ENCODE data around the gene TMEM255B.
A peak's percentile ranks its signal among the peaks of the same experiment; 100 is the strongest.

The TMEM255B gene

GRCh38 chr13:113855012-113855921 lies 96.2 kb downstream of the TMEM255B start:
- Histone ChIP-seq H3K36me3 (ENCODE audit: insufficient read depth, low read length) (no peaks in the 10 kb centered on the region), H3K27me3 (ENCODE audit: insufficient read depth, low read length, poor library complexity, severe bottlenecking) (no peaks in the 10 kb centered on the region), H2AFZ (ENCODE audit: low read length) (peak overlapping the region; percentile 14; the same call in 1 of the 2 replicates), H3K4me3 (ENCODE audit: low read length, poor library complexity, severe bottlenecking) (peak overlapping the region; percentile 24), H4K20me1 (ENCODE audit: insufficient read depth, low read length, poor library complexity, severe bottlenecking) (no peaks in the 10 kb centered on the region), H3F3A (ENCODE audit: low read depth) (no peaks in the 10 kb centered on the region), H3K4me1 (ENCODE audit: insufficient read depth, low read length, poor library complexity, severe bottlenecking) (peaks cover 31% of the 10 kb centered on the region), H3K79me2 (ENCODE audit: insufficient read depth, low read length) (no peaks in the 10 kb centered on the region), H3K9me2 (replicated peaks; ENCODE audit: low read depth, low read length) (no peaks in the 10 kb centered on the region), H3K9ac (ENCODE audit: low read depth, low read length, poor library complexity, severe bottlenecking) (no peak overlapping the region), H3K4me2 (ENCODE audit: low read depth, low read length, poor library complexity, severe bottlenecking) (peak overlapping the region; percentile 67), H3K9me3 (ENCODE audit: insufficient read depth, low read depth, low read length) (no peaks in the 10 kb centered on the region)
- TF ChIP-seq EZH2phosphoT487 (IDR thresholded peaks at IDR 0.05; ENCODE audit: borderline replicate concordance) = no peak
- TF ChIP-seq, protein P1, sequence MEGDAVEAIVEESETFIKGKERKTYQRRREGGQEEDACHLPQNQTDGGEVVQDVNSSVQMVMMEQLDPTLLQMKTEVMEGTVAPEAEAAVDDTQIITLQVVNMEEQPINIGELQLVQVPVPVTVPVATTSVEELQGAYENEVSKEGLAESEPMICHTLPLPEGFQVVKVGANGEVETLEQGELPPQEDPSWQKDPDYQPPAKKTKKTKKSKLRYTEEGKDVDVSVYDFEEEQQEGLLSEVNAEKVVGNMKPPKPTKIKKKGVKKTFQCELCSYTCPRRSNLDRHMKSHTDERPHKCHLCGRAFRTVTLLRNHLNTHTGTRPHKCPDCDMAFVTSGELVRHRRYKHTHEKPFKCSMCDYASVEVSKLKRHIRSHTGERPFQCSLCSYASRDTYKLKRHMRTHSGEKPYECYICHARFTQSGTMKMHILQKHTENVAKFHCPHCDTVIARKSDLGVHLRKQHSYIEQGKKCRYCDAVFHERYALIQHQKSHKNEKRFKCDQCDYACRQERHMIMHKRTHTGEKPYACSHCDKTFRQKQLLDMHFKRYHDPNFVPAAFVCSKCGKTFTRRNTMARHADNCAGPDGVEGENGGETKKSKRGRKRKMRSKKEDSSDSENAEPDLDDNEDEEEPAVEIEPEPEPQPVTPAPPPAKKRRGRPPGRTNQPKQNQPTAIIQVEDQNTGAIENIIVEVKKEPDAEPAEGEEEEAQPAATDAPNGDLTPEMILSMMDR (conservative IDR thresholded peaks at IDR 0.05; ENCODE audit: low read length) = no peak

DNA sequence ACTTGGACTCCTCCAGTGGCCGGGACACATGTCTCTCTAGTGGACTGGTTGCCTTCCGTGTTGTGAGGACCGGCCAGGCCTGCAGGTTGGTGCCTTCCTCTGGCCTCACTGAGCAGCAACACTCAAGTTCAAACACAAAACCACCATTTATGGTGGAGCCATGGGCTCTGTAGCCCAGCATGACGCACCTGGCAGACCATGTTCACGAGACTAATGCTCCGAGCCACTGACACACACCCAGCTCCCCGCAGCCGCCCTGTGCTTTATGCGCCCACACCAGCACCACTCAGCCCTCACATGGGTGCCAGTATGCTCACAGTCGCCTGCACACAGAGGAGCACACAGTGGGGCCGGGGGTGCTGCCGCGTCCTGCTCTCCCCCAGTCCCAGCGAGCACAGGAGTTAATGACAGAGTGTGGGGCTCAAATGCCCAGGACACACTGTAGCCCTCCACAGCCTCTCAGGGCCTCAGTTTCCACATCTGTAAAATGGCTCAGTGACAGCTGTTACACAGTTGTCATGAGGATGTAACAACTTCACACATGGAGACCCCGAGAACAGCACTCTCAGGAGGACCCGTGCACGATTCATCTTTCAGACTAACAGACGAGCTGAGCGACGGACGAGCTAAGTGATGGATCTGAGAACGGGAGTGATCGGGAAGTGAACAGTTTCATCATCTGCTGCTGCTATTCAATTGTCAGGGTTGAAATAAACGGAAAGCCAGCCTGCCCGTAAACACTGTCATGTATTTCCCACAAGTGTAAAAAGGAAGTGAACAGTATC lies 97.1 kb downstream of the TMEM255B start:
- H3K9ac ChIP-seq (ENCODE audit: low read depth, low read length, poor library complexity, severe bottlenecking) = no peak overlapping the region
- TF ChIP-seq, protein P1 (conservative IDR thresholded peaks at IDR 0.05; ENCODE audit: low read length) = no peak
- no peak for TF ChIP-seq EZH2phosphoT487 (IDR thresholded peaks at IDR 0.05; ENCODE audit: borderline replicate concordance)
- peaks cover 31% of the 10 kb centered on the region for H3K4me1 ChIP-seq (ENCODE audit: insufficient read depth, low read length, poor library complexity, severe bottlenecking)
- H3K9me3 ChIP-seq (ENCODE audit: insufficient read depth, low read depth, low read length) = no peaks in the 10 kb centered on the region
- H3K79me2 ChIP-seq (ENCODE audit: insufficient read depth, low read length) = no peaks in the 10 kb centered on the region
- H2AFZ ChIP-seq (ENCODE audit: low read length) = no peak overlapping the region
- no peak overlapping the region for H3K4me3 ChIP-seq (ENCODE audit: low read length, poor library complexity, severe bottlenecking)
- H4K20me1 ChIP-seq (ENCODE audit: insufficient read depth, low read length, poor library complexity, severe bottlenecking) = no peaks in the 10 kb centered on the region
- H3K4me2 ChIP-seq (ENCODE audit: low read depth, low read length, poor library complexity, severe bottlenecking) = no peak overlapping the region
- no peaks in the 10 kb centered on the region for H3K36me3 ChIP-seq (ENCODE audit: insufficient read depth, low read length)
- no peaks in the 10 kb centered on the region for H3F3A ChIP-seq (ENCODE audit: low read depth)
- H3K27me3 ChIP-seq (ENCODE audit: insufficient read depth, low read length, poor library complexity, severe bottlenecking) = no peaks in the 10 kb centered on the region
- no peaks in the 10 kb centered on the region for H3K9me2 ChIP-seq (replicated peaks; ENCODE audit: low read depth, low read length)

GRCh38 chr13:113856716-113857065 lies 97.7 kb downstream of the TMEM255B start:
- Histone ChIP-seq H3K79me2 (ENCODE audit: insufficient read depth, low read length) (no peaks in the 10 kb centered on the region), H3K4me2 (ENCODE audit: low read depth, low read length, poor library complexity, severe bottlenecking) (no peak overlapping the region)

More at GRCh38 chr13:113856716-113857065, 97.7 kb downstream of the TMEM255B start:
- TF ChIP-seq, protein P1 (conservative IDR thresholded peaks at IDR 0.05; ENCODE audit: low read length) = no peak
- TF ChIP-seq EZH2phosphoT487 (IDR thresholded peaks at IDR 0.05; ENCODE audit: borderline replicate concordance) = no peak
- Histone ChIP-seq H3F3A (ENCODE audit: low read depth) (no peaks in the 10 kb centered on the region), H3K27me3 (ENCODE audit: insufficient read depth, low read length, poor library complexity, severe bottlenecking) (no peaks in the 10 kb centered on the region), H4K20me1 (ENCODE audit: insufficient read depth, low read length, poor library complexity, severe bottlenecking) (no peaks in the 10 kb centered on the region), H3K9ac (ENCODE audit: low read depth, low read length, poor library complexity, severe bottlenecking) (no peak overlapping the region), H3K4me1 (ENCODE audit: insufficient read depth, low read length, poor library complexity, severe bottlenecking) (peaks cover 31% of the 10 kb centered on the region), H3K36me3 (ENCODE audit: insufficient read depth, low read length) (no peaks in the 10 kb centered on the region), H3K9me2 (replicated peaks; ENCODE audit: low read depth, low read length) (no peaks in the 10 kb centered on the region), H2AFZ (ENCODE audit: low read length) (no peak overlapping the region), H3K4me3 (ENCODE audit: low read length, poor library complexity, severe bottlenecking) (no peak overlapping the region), H3K9me3 (ENCODE audit: insufficient read depth, low read depth, low read length) (no peaks in the 10 kb centered on the region)
